K562 (cell line): ENCODE data around the gene KLHL29. TPM values are rescaled to one million over a fixed set of nuclear protein-coding genes. Genes with fewer than 3 reads are reported as not detected.

Experiments
- ATAC-seq: fragments of 200-7000 bp; cut with Tn5 transposase; 3 replicates; pipeline ENCODE4 v1.9.1; 2020; ENCODE audit warnings: moderate library complexity
- BruUV-seq: library from RNA; stranded (reverse); fragments of 400-500 nt; replicated peaks from 2 replicates; lab custom pipeline; 2021; lab: Mats Ljungman, UMichigan
- CTCF ChIA-PET: fragments of 300-600 bp; formaldehyde crosslinking; extraction: SDS; loops from one replicate; lab custom pipeline; 2021; ENCODE audit warnings: low intra/inter-chr PET ratio; lab: Yijun Ruan, JAX
- POLR2A ChIA-PET: fragments of 300-600, 350-650 bp; sonication (Branson Sonifier 250); formaldehyde crosslinking; extraction: SDS; loops from one replicate; lab custom pipeline; 2021; ENCODE audit warnings: antibody characterized with exemption, inconsistent platforms; lab: Yijun Ruan, JAX
- DNase-seq, 4 experiments: peaks; one replicate each; pipeline versions ENCODE4 v3.0.0 to v3.0.0-alpha.2; 2011 to 2018; ENCODE audit warnings: low spot score in 3 of 4, mixed read lengths in 3 of 4; ENCODE audit errors: extremely low read depth in 1 of 4
- FAIRE-seq: peaks from 2 replicates; lab custom pipeline; 2011; peaks lifted over from hg19 to GRCh38; lab: Jason Lieb, UNC
- H2AFZ ChIP-seq: 2 replicates; pipeline ENCODE4 v1.6.0; 2011; ENCODE audit warnings: low read depth, low read length, control low read depth, inconsistent platforms
- H3K27ac ChIP-seq: fragments of 200-600 bp; 3 replicates; pipeline ENCODE4 v1.8.0; 2011; ENCODE audit warnings: low read depth, mild to moderate bottlenecking, control low read depth, inconsistent platforms, low read length, moderate library complexity, mixed read lengths; ENCODE audit errors: extremely low read depth
- H3K27me3 ChIP-seq, 2 experiments: fragments of 300-600 bp in 1 of 2; 2 replicates in 1 of 2; 3 replicates in 1 of 2; pipeline versions ENCODE4 v1.6.0 to v1.8.0; 2011; ENCODE audit warnings: inconsistent platforms in 2 of 2, low read length in 2 of 2, mild to moderate bottlenecking in 1 of 2, mixed read lengths in 1 of 2, moderate library complexity in 1 of 2; ENCODE audit not compliant: control insufficient read depth in 2 of 2, insufficient read depth in 2 of 2
- H3K36me3 ChIP-seq: fragments of 300-600 bp; 3 replicates; pipeline ENCODE4 v1.8.0; 2011; ENCODE audit warnings: mild to moderate bottlenecking, low read length, inconsistent platforms; ENCODE audit not compliant: control insufficient read depth, insufficient read depth
- H3K4me1 ChIP-seq, 2 experiments: fragments of 200-600 bp in 1 of 2; replicated peaks in 1 of 2; 2 replicates in 1 of 2; 3 replicates in 1 of 2; pipeline versions ENCODE4 v1.5.1 to v1.8.0; 2011; ENCODE audit warnings: inconsistent platforms in 2 of 2, low read length in 2 of 2, mild to moderate bottlenecking in 1 of 2, mixed read lengths in 1 of 2, moderate library complexity in 1 of 2; ENCODE audit not compliant: control insufficient read depth in 2 of 2, insufficient read depth in 2 of 2
- H3K4me2 ChIP-seq: 2 replicates; pipeline ENCODE4 v1.6.1; 2011; ENCODE audit warnings: low read length, control low read depth, inconsistent platforms, mixed read lengths; ENCODE audit not compliant: insufficient read depth
- H3K4me3 ChIP-seq: fragments of 200-600 bp; sonication (generic), shearing (Covaris generic); 2 replicates; pipeline ENCODE4 v1.5.1; 2016; ENCODE audit warnings: control low read depth, inconsistent platforms
- H3K79me2 ChIP-seq: fragments of 200-600 bp; 3 replicates; pipeline ENCODE4 v1.8.0; 2011; ENCODE audit warnings: low read length, inconsistent platforms; ENCODE audit not compliant: control insufficient read depth, insufficient read depth
- H3K9ac ChIP-seq, 2 experiments: 2 replicates each; pipeline versions ENCODE4 v1.6.0 to v1.6.1; 2011; ENCODE audit warnings: low read depth in 2 of 2, low read length in 2 of 2, control low read depth in 1 of 2, inconsistent platforms in 1 of 2, mild to moderate bottlenecking in 1 of 2, mixed read lengths in 1 of 2; ENCODE audit not compliant: insufficient read depth in 1 of 2
- H3K9me1 ChIP-seq: one replicate; pipeline ENCODE4 v1.6.0; 2011; ENCODE audit warnings: inconsistent platforms, mild to moderate bottlenecking, low read length, moderate library complexity; ENCODE audit not compliant: control insufficient read depth, insufficient read depth
- H3K9me3 ChIP-seq: replicated peaks from 2 replicates; pipeline ENCODE4 v1.5.1; 2011; ENCODE audit warnings: low read depth, low read length, inconsistent platforms; ENCODE audit not compliant: control insufficient read depth, insufficient read depth
- H4K20me1 ChIP-seq: replicated peaks from 2 replicates; pipeline ENCODE4 v1.6.1; 2011; ENCODE audit warnings: low read length, inconsistent platforms, mixed read lengths; ENCODE audit not compliant: control insufficient read depth, insufficient read depth
- E2F4 ChIP-seq: sonication (generic); formaldehyde crosslinking; IDR thresholded peaks from 2 replicates; pipeline ENCODE4 v1.8.0; 2022; ENCODE audit warnings: mild to moderate bottlenecking, low read depth, missing genetic modification reagents
- ELK3 ChIP-seq: fragments of 450-650 bp; formaldehyde crosslinking; IDR thresholded peaks from 2 replicates; pipeline ENCODE4 v1.4.0; 2020; ENCODE audit warnings: mild to moderate bottlenecking
- ETS2 ChIP-seq: IDR thresholded peaks from 2 replicates; pipeline ENCODE4 v1.6.1; 2016; ENCODE audit warnings: borderline replicate concordance, missing genetic modification characterization, mild to moderate bottlenecking, moderate library complexity, missing compliant biosample characterization; ENCODE audit not compliant: poor library complexity, severe bottlenecking
- GTF2F1 ChIP-seq: IDR thresholded peaks from 2 replicates; pipeline ENCODE4 v1.6.1; 2011; ENCODE audit warnings: low read depth, low read length, improper control_type of control experiment
- KAT2B ChIP-seq: IDR thresholded peaks from one replicate; pipeline ENCODE4 v1.6.1; 2012; ENCODE audit warnings: low read depth, mild to moderate bottlenecking, control low read depth, inconsistent platforms, low read length, moderate library complexity
- SNAPC5 ChIP-seq: fragments of 250-450 bp; sonication (Bioruptor Pico); IDR thresholded peaks from 2 replicates; pipeline ENCODE4 v1.8.0; 2021; ENCODE audit warnings: moderate library complexity, mild to moderate bottlenecking, inconsistent platforms
- SRSF9 ChIP-seq: fragments of 200-400 bp; formaldehyde crosslinking; IDR thresholded peaks from 2 replicates; pipeline ENCODE4 v1.6.1; 2017; ENCODE audit warnings: low read depth, low read length, borderline replicate concordance
- TCF15 ChIP-seq: fragments of 250-450 bp; sonication (Bioruptor Pico); IDR thresholded peaks from 2 replicates; pipeline ENCODE4 v1.8.0; 2022; ENCODE audit warnings: moderate library complexity, mild to moderate bottlenecking, inconsistent platforms
- ZNF224 ChIP-seq: sonication (generic); formaldehyde crosslinking; IDR thresholded peaks from 2 replicates; pipeline ENCODE4 v1.8.0; 2022; ENCODE audit warnings: mild to moderate bottlenecking, missing genetic modification reagents
- ZNF274 ChIP-seq: IDR thresholded peaks from 2 replicates; pipeline ENCODE4 v1.6.1; 2011; ENCODE audit warnings: low read depth, mild to moderate bottlenecking, low read length, moderate library complexity, borderline replicate concordance
- ZNF584 ChIP-seq: fragments of 200-800 bp; sonication (Bioruptor generic); IDR thresholded peaks from 2 replicates; pipeline ENCODE4 v1.6.1; 2016; ENCODE audit warnings: low read depth, mild to moderate bottlenecking, missing genetic modification characterization, missing compliant biosample characterization
- WGBS: fragments of 100-300 bp; shearing (Covaris generic); methylation state at CpG from one replicate; pipeline ENCODE4 v1.1.6; 2016; ENCODE audit warnings: low coverage, mixed read lengths; ENCODE audit not compliant: insufficient coverage; ENCODE audit errors: missing lambda C conversion rate; 5-methylcytosine and 5-hydroxymethylcytosine counted together
- in situ Hi-C: fragments of 300-500 bp; cut with MboI; formaldehyde crosslinking; loops from 4 replicates; pipeline ENCODE4 v1.15.0; 2018; ENCODE audit warnings: inconsistent platforms, mixed read lengths
- intact Hi-C: fragments of 100-400 bp; cut with micrococcal nuclease; formaldehyde crosslinking; loops from 2 replicates; pipeline ENCODE4 v1.14.2; 2022
- polyA plus RNA-seq, 8 experiments: library from polyadenylated mRNA; depleted of rRNA in 4 of 8; stranded (reverse) in 5 of 8; unstranded in 3 of 8; fragments of >200 nt; fragmentation: Nextera tagmentation in 2 of 8; fragmentation: Illumina TruSeq in 1 of 8; extraction: Ambion mirVana in 2 of 8; extraction: Trizol in 1 of 8; gene quantifications; 2 replicates each; pipeline versions ENCODE4 v1.2.1 to v1.2.3, GENCODE V29; 2011 to 2014; ENCODE audit warnings: inconsistent platforms in 1 of 8, missing spikeins in 1 of 8
- total RNA-seq, 7 experiments: library from RNA; depleted of rRNA in 6 of 7; stranded (reverse); fragments of >200 nt in 6 of 7; fragmentation: Illumina TruSeq in 2 of 7; extraction: Trizol in 2 of 7; gene quantifications; 2 replicates each; pipeline versions ENCODE4 v1.2.1 to v1.2.3, GENCODE V29; 2011 to 2021; ENCODE audit warnings: low replicate concordance in 1 of 7

Gene KLHL29
- total and polyA plus RNA-seq, 9 of the 15 experiments (the other 6 are each of a cell fraction or from before 2014, with no cell fraction given), result 0.03 to 0.31 (median 0.08) TPM; not detected in 1

GRCh38 chr2:23594460-23594825, 209.5 kb downstream of the KLHL29 start (continued):
- no peak for TF ChIP-seq TCF15
- TF ChIP-seq SRSF9, result no peak
- no peak for TF ChIP-seq E2F4 (CRISPR knock-in tag)
- TF ChIP-seq ZNF584, result no peak
- no peak for TF ChIP-seq SNAPC5 (CRISPR knock-in tag)
- TF ChIP-seq ZNF274, result no peak
- no peak for TF ChIP-seq KAT2B

- Histone ChIP-seq H3K79me2 (no peaks in the 10 kb centered on the region), H3K4me1 (no peaks in the 10 kb centered on the region; a peak in 1 of 5 replicates), H3K27me3 (peaks cover 35 to 86% of the 10 kb centered on the region in 2 experiments), H3K27ac (no peak overlapping the region), H3K9me1 (no peaks in the 10 kb centered on the region), H3K4me3 (no peak overlapping the region), H3K4me2 (no peak overlapping the region), H3K9me3 (no peaks in the 10 kb centered on the region), H3K9ac (no peak overlapping the region), H4K20me1 (no peaks in the 10 kb centered on the region; the same call in 1 of the 2 replicates), H2AFZ (no peak overlapping the region), H3K36me3 (no peaks in the 10 kb centered on the region)
- in situ Hi-C loops, result no loop called here
- POLR2A ChIA-PET, result no interaction called here
- DNase-seq (no peak), ATAC-seq (no peak), FAIRE-seq (no peak)
- BruUV-seq, result no TSS peak
- TF ChIP-seq ZNF224 (CRISPR knock-in tag) (no peak), ETS2 (tag) (no peak), ELK3 (CRISPR knock-in tag) (no peak), GTF2F1 (no peak)
- 3% methylated on average over 7 of the region's 7 CpGs for WGBS
- intact Hi-C loops, result no loop called here
- CTCF ChIA-PET, result interaction anchor here (0.6 kb wide), 1 partner anchor 29 kb away, joined by 3 read pairs; no protein-coding TSS in a partner anchor
These were observed 210.0 kb downstream of the KLHL29 start for GRCh38 chr2:23595021-23595420.
